Endothelial cell of umbilical vein (primary cell): ENCODE results near the gene MMS19. TPM values are rescaled to one million over a fixed set of nuclear protein-coding genes. Genes with fewer than 3 reads are reported as not detected.
"Not testable (repeated sequence)": the region's sequence is repeated elsewhere in the genome, so short reads cannot be mapped to it uniquely, and the experiment has no call there.

Experiments used
- BruUV-seq: library from RNA; stranded (reverse); fragments of 400-500 nt; replicated peaks from 2 replicates; lab custom pipeline; 2021; lab: Mats Ljungman, UMichigan
- CTCF ChIA-PET: fragments of 300-600, 350-600 bp; sonication (Branson Sonifier 250); formaldehyde crosslinking; loops from one replicate; lab custom pipeline; 2021; ENCODE audit warnings: antibody characterized with exemption, inconsistent platforms; lab: Charles Lee
- POLR2A ChIA-PET: fragments of 300-600, 350-600 bp; sonication (Branson Sonifier 250); formaldehyde crosslinking; loops from one replicate; lab custom pipeline; 2021; ENCODE audit warnings: antibody characterized with exemption, inconsistent platforms; lab: Charles Lee
- DNase-seq: peaks from one replicate; pipeline ENCODE4 v3.0.0-alpha.2; 2011; ENCODE audit warnings: low read depth, low spot score
- FAIRE-seq: peaks from 2 replicates; lab custom pipeline; 2011; peaks lifted over from hg19 to GRCh38; lab: Jason Lieb, UNC
- H2AFZ ChIP-seq: 2 replicates; pipeline ENCODE4 v1.6.0; 2012; ENCODE audit warnings: low read depth, low read length, control low read depth, inconsistent platforms
- H3K27ac ChIP-seq: 2 replicates; pipeline ENCODE4 v1.5.1; 2011; ENCODE audit warnings: low read depth, mild to moderate bottlenecking, control low read depth, low read length, moderate library complexity; ENCODE audit not compliant: insufficient read depth
- H3K27me3 ChIP-seq, 2 experiments: 2 replicates each; pipeline versions ENCODE4 v1.6.0 to v1.6.1; 2011; ENCODE audit warnings: low read length in 2 of 2, mixed read lengths in 1 of 2; ENCODE audit not compliant: control insufficient read depth in 2 of 2, insufficient read depth in 2 of 2
- H3K36me3 ChIP-seq, 2 experiments: 2 replicates in 1 of 2; 3 replicates in 1 of 2; pipeline ENCODE4 v1.5.1; 2011; ENCODE audit warnings: low read length in 2 of 2, mild to moderate bottlenecking in 1 of 2, moderate library complexity in 1 of 2; ENCODE audit not compliant: control insufficient read depth in 2 of 2, insufficient read depth in 2 of 2; ENCODE audit errors: extremely low read depth in 1 of 2
- H3K4me1 ChIP-seq: 3 replicates; pipeline ENCODE4 v1.5.1; 2011; ENCODE audit warnings: mild to moderate bottlenecking, low read length; ENCODE audit not compliant: control insufficient read depth, insufficient read depth; ENCODE audit errors: extremely low read depth
- H3K4me2 ChIP-seq: 2 replicates; pipeline ENCODE4 v1.6.1; 2011; ENCODE audit warnings: low read length, control low read depth, mixed read lengths; ENCODE audit not compliant: insufficient read depth
- H3K4me3 ChIP-seq, 3 experiments: fragments of 200-600 bp in 1 of 3; sonication (generic), shearing (Covaris generic) in 1 of 3; replicated peaks in 1 of 3; 2 replicates each; pipeline ENCODE4 v1.5.1; 2011 to 2016; ENCODE audit warnings: control low read depth in 3 of 3, low read length in 3 of 3, mild to moderate bottlenecking in 2 of 3, inconsistent platforms in 1 of 3, low read depth in 1 of 3, moderate library complexity in 1 of 3; ENCODE audit not compliant: insufficient read depth in 1 of 3
- H3K79me2 ChIP-seq: 2 replicates; pipeline ENCODE4 v1.6.0; 2012; ENCODE audit warnings: low read length, inconsistent platforms; ENCODE audit not compliant: control insufficient read depth, insufficient read depth
- H3K9ac ChIP-seq: replicated peaks from 2 replicates; pipeline ENCODE3; 2011; ENCODE audit warnings: low read length, control low read depth; ENCODE audit not compliant: insufficient read depth; ENCODE audit errors: extremely low read depth
- H3K9me1 ChIP-seq: replicated peaks from 3 replicates; pipeline ENCODE4 v1.6.0; 2011; ENCODE audit warnings: mild to moderate bottlenecking, low read length; ENCODE audit not compliant: control insufficient read depth, insufficient read depth; ENCODE audit errors: extremely low read depth
- H3K9me3 ChIP-seq: replicated peaks from 2 replicates; pipeline ENCODE4 v1.5.1; 2012; ENCODE audit warnings: low read length, inconsistent platforms; ENCODE audit not compliant: control insufficient read depth, insufficient read depth
- H4K20me1 ChIP-seq: replicated peaks from 2 replicates; pipeline ENCODE3; 2011; ENCODE audit warnings: mild to moderate bottlenecking, low read length; ENCODE audit not compliant: control insufficient read depth, insufficient read depth; ENCODE audit errors: extremely low read depth
- EZH2 ChIP-seq: IDR thresholded peaks from 2 replicates; pipeline ENCODE4 v1.6.1; 2012; ENCODE audit warnings: borderline replicate concordance, low read depth, mild to moderate bottlenecking, moderate library complexity, low read length, inconsistent platforms; ENCODE audit not compliant: severe bottlenecking
- POLR2A ChIP-seq: IDR thresholded peaks from 2 replicates; pipeline ENCODE4 v1.6.1; 2012; ENCODE audit warnings: low read depth, mild to moderate bottlenecking, control low read depth, low read length
- dilution Hi-C: fragments of 300-500 bp; cut with MboI; formaldehyde crosslinking; loops from one replicate; pipeline ENCODE4 v1.15.0; 2019; ENCODE audit warnings: low sequenced_read_pairs; ENCODE audit not compliant: extremely low pct_ligation_motif_present
- intact Hi-C: fragments of 100-400 bp; cut with micrococcal nuclease; formaldehyde crosslinking; loops from one replicate; pipeline ENCODE4 v1.10.0; 2022
- polyA plus RNA-seq, 4 experiments: library from polyadenylated mRNA; depleted of rRNA in 3 of 4; stranded (reverse) in 3 of 4; unstranded in 1 of 4; fragments of >200 nt; gene quantifications; 2 replicates each; pipeline versions ENCODE4 v1.2.1 to v1.2.3, GENCODE V29; 2011 to 2012; ENCODE audit warnings: missing spikeins in 1 of 4
- total RNA-seq: library from RNA; stranded (reverse); gene quantifications from 2 replicates; pipeline ENCODE4 v1.2.3, GENCODE V29; 2021
- TF ChIP-seq, protein P1 (sequence below), 2 donors: IDR thresholded peaks; 1 replicate in 1 of 2; 2 replicates in 1 of 2; pipeline ENCODE4 v1.5.1; 2011; ENCODE audit warnings: low read length in 2 of 2, mild to moderate bottlenecking in 2 of 2, moderate library complexity in 2 of 2, control low read depth in 1 of 2, inconsistent platforms in 1 of 2, low read depth in 1 of 2; ENCODE audit not compliant: insufficient read depth in 1 of 2; ENCODE audit errors: extremely low read depth in 1 of 2

The MMS19 gene
- total and polyA plus RNA-seq, 2 donors (not counting 3 experiments of a cell fraction or from before 2014, with no cell fraction given), result 95.2 to 123 TPM

DNA sequence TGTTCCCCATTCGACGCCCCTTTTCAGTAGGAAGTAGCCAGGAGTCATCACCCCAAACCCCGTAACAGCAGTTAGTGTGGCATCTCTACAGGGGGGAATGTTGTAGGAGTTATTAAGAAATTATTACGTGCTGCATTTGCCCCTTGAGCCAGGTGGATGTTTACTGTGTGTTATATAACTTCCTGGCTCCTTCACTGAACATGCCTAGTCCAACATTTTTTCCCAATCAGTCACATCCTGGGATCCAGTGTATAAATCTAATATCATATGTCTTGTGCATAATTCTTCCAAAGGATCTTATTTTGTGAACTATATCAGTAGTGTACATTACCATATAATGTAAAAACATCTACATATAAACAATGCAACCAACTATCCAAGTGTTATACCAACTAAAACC, 18.8 kb downstream of the MMS19 start:
- BruUV-seq, FAIRE-seq, H4K20me1 ChIP-seq, H3K4me1 ChIP-seq, H3K27ac ChIP-seq, intact Hi-C loops, DNase-seq, H3K4me3 ChIP-seq, dilution Hi-C loops, H2AFZ ChIP-seq, H3K4me2 ChIP-seq, H3K27me3 ChIP-seq, H3K9ac ChIP-seq, H3K9me3 ChIP-seq, CTCF ChIA-PET, H3K9me1 ChIP-seq, POLR2A ChIA-PET: not testable (repeated sequence)
- peaks cover 11% of the 10 kb centered on the region for H3K79me2 ChIP-seq
- H3K36me3 ChIP-seq, result peaks cover 19 to 32% of the 10 kb centered on the region in 2 experiments

DNA sequence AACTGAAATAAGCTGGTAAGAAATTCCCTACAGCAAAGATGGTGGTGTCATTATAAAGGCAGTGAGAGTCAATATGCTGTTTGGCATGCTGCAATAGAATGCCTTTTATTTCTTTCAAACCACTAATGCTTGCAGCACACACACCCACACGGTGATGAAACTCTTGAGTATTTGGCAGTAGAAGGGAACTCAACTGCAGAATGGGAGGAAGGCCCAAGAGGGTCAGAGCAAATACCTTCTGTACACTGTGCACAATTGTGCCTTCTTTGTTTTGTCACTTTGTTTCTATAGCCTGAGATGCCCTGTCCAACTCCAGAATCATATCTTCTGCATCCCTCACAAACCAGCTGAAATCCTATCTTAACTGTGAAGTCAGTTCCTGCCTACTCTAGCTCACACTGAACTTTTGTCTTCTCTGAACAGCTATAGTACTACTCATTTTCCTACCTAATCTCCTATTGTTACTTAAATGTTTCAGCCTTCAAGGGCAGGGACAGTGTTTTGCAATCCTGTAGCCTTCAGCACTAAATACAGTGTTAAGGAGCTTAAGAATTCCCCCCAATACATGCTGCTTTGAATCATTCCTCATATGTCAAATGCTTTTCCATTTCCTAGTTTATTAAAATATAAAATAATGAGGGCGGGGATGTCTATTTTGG, 22.2 kb downstream of the MMS19 start:
- H3K9me1 ChIP-seq, result no peaks in the 10 kb centered on the region
- H3K79me2 ChIP-seq, result peaks cover 1% of the 10 kb centered on the region
- intact Hi-C loops (no loop called here), dilution Hi-C loops (no loop called here)
- H3K4me3 ChIP-seq, result no peak overlapping the region
- no peak overlapping the region for H3K4me2 ChIP-seq
- ChIA-PET POLR2A (no interaction called here), CTCF (interaction anchor here (0.6 to 1.6 kb wide), 6 partner anchors 20 to 137 kb away, joined by 3 to 5 read pairs (median 3); no protein-coding TSS in a partner anchor)
- no TSS peak for BruUV-seq
- no peaks in the 10 kb centered on the region for H3K9me3 ChIP-seq
- H3K4me1 ChIP-seq, result no peaks in the 10 kb centered on the region
- TF ChIP-seq EZH2 (no peak), POLR2A (no peak)
- TF ChIP-seq, protein P1, sequence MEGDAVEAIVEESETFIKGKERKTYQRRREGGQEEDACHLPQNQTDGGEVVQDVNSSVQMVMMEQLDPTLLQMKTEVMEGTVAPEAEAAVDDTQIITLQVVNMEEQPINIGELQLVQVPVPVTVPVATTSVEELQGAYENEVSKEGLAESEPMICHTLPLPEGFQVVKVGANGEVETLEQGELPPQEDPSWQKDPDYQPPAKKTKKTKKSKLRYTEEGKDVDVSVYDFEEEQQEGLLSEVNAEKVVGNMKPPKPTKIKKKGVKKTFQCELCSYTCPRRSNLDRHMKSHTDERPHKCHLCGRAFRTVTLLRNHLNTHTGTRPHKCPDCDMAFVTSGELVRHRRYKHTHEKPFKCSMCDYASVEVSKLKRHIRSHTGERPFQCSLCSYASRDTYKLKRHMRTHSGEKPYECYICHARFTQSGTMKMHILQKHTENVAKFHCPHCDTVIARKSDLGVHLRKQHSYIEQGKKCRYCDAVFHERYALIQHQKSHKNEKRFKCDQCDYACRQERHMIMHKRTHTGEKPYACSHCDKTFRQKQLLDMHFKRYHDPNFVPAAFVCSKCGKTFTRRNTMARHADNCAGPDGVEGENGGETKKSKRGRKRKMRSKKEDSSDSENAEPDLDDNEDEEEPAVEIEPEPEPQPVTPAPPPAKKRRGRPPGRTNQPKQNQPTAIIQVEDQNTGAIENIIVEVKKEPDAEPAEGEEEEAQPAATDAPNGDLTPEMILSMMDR (IDR thresholded peaks at IDR 0.05; ENCODE audit: extremely low read depth in 1 of 2, insufficient read depth in 1 of 2, low read depth in 1 of 2, low read length in 2 of 2), result no peak
- no peak for DNase-seq
- FAIRE-seq, result no peak
- no peaks in the 10 kb centered on the region for H3K27me3 ChIP-seq
- peaks cover 25 to 35% of the 10 kb centered on the region in 2 experiments for H3K36me3 ChIP-seq
- H3K9ac ChIP-seq, result no peak overlapping the region
- H4K20me1 ChIP-seq, result no peaks in the 10 kb centered on the region
- H3K27ac ChIP-seq, result no peak overlapping the region
- H2AFZ ChIP-seq, result no peak overlapping the region
